OCI-LY3 (cell line): Measurements from ENCODE around the gene DOCK6.

ENCODE experiments used
- H2AFZ ChIP-seq: fragments of 200-600, 300-600 bp; shearing (Covaris generic); 2 replicates; pipeline ENCODE4 v1.6.0; 2014; ENCODE audit warnings: antibody characterized with exemption, low read depth, low read length
- H3K27ac ChIP-seq: fragments of 200-600, 300-600 bp; sonication (generic); 2 replicates; pipeline ENCODE4 v1.5.1; 2014; ENCODE audit warnings: mild to moderate bottlenecking, low read length, moderate library complexity, mixed read lengths
- H3K27me3 ChIP-seq: fragments of 200-600, 300-600 bp; sonication (generic); 2 replicates; pipeline ENCODE4 v1.6.1; 2014; ENCODE audit warnings: low read depth, low read length, mixed read lengths
- H3K36me3 ChIP-seq: fragments of 200-600, 300-600 bp; sonication (generic); replicated peaks from 2 replicates; pipeline ENCODE3; 2014; ENCODE audit warnings: low read depth, low read length, mixed read lengths
- H3K4me1 ChIP-seq: fragments of 300-600, 200-600 bp; sonication (generic); 2 replicates; pipeline ENCODE4 v1.6.1; 2014; ENCODE audit warnings: low read length, mixed read lengths
- H3K4me2 ChIP-seq: fragments of 200-600, 300-600 bp; sonication (generic); 2 replicates; pipeline ENCODE4 v1.6.1; 2014; ENCODE audit warnings: low read length, mixed read lengths
- H3K4me3 ChIP-seq: fragments of 300-600, 200-600 bp; sonication (generic); 2 replicates; pipeline ENCODE4 v1.5.1; 2014; ENCODE audit warnings: antibody characterized with exemption, mild to moderate bottlenecking, low read length, moderate library complexity
- H3K79me2 ChIP-seq: fragments of 300-600, 200-600 bp; shearing (Covaris generic); 2 replicates; pipeline ENCODE4 v1.6.1; 2014; ENCODE audit warnings: mild to moderate bottlenecking, low read length, mixed read lengths
- H3K9ac ChIP-seq: fragments of 300-600, 200-600 bp; shearing (Covaris generic); 2 replicates; pipeline ENCODE4 v1.6.0; 2014; ENCODE audit warnings: mild to moderate bottlenecking, low read length, moderate library complexity
- H3K9me3 ChIP-seq: fragments of 200-600, 300-600 bp; shearing (Covaris generic); 2 replicates; pipeline ENCODE4 v1.6.1; 2014; ENCODE audit warnings: low read length, mixed read lengths; ENCODE audit not compliant: insufficient read depth
- H4K20me1 ChIP-seq: fragments of 200-600, 300-600 bp; sonication (generic); 2 replicates; pipeline ENCODE4 v1.6.1; 2016; ENCODE audit warnings: low read length, mixed read lengths; ENCODE audit not compliant: insufficient read depth
- CTCF ChIP-seq: fragments of 200-600, 300-600 bp; sonication (generic); IDR thresholded peaks from 2 replicates; pipeline ENCODE4 v1.5.1; 2014; ENCODE audit warnings: antibody characterized with exemption, low read length, low read depth
- EZH2phosphoT487 ChIP-seq: fragments of 200-600 bp; shearing (Covaris generic); IDR thresholded peaks from 2 replicates; pipeline ENCODE4 v1.6.1; 2018; ENCODE audit warnings: antibody characterized with exemption, mixed run types, low read depth

DOCK6 gene

GRCh38 chr19:11293433-11294389 is 31.4 kb upstream of the DOCK6 start:
- H3K9ac ChIP-seq, result peak overlapping the region; percentile 5; the same call in 1 of the 2 replicates
- H3K27ac ChIP-seq, result no peak overlapping the region
- H3K36me3 ChIP-seq, result no peaks in the 10 kb centered on the region
- H3K9me3 ChIP-seq, result no peaks in the 10 kb centered on the region
- peak overlapping the region; percentile 65; the same call in 1 of the 2 replicates for H2AFZ ChIP-seq
- H3K4me3 ChIP-seq, result peak overlapping the region; percentile 65
- no peaks in the 10 kb centered on the region for H3K79me2 ChIP-seq
- H3K4me1 ChIP-seq, result peaks cover 10% of the 10 kb centered on the region
- H4K20me1 ChIP-seq, result no peaks in the 10 kb centered on the region
- H3K4me2 ChIP-seq, result peak overlapping the region; percentile 70
- TF ChIP-seq EZH2phosphoT487 (no peak), CTCF (peak; percentile 97)
- peaks cover 29% of the 10 kb centered on the region for H3K27me3 ChIP-seq

GRCh38 chr19:11291991-11292390 is 29.7 kb upstream of the DOCK6 start:
- no peak for TF ChIP-seq CTCF
- TF ChIP-seq EZH2phosphoT487, result no peak
- peaks cover 10% of the 10 kb centered on the region for H3K4me1 ChIP-seq
- no peaks in the 10 kb centered on the region for H3K9me3 ChIP-seq
- no peak overlapping the region for H3K4me3 ChIP-seq
- no peaks in the 10 kb centered on the region for H3K79me2 ChIP-seq
- no peak overlapping the region for H3K27ac ChIP-seq
- no peak overlapping the region for H3K4me2 ChIP-seq
- no peaks in the 10 kb centered on the region for H4K20me1 ChIP-seq
- no peak overlapping the region for H2AFZ ChIP-seq
- no peaks in the 10 kb centered on the region for H3K36me3 ChIP-seq
- H3K27me3 ChIP-seq, result peaks cover 29% of the 10 kb centered on the region
- no peak overlapping the region for H3K9ac ChIP-seq

- no peaks in the 10 kb centered on the region for H3K36me3 ChIP-seq
- H3K4me1 ChIP-seq, result peaks cover 10% of the 10 kb centered on the region
Measured at GRCh38 chr19:11291415-11291814, 29.1 kb upstream of the DOCK6 start.

More at GRCh38 chr19:11291415-11291814, 29.1 kb upstream of the DOCK6 start:
- Histone ChIP-seq H3K27me3 (peaks cover 26% of the 10 kb centered on the region), H3K4me2 (no peak overlapping the region), H2AFZ (no peak overlapping the region), H3K27ac (no peak overlapping the region), H3K9ac (no peak overlapping the region), H4K20me1 (no peaks in the 10 kb centered on the region), H3K79me2 (no peaks in the 10 kb centered on the region), H3K9me3 (no peaks in the 10 kb centered on the region), H3K4me3 (no peak overlapping the region)
- TF ChIP-seq EZH2phosphoT487, result no peak
- TF ChIP-seq CTCF, result no peak
